ENCODE data around the gene FMO4.
"Not testable (repeated sequence)": the region's sequence is repeated elsewhere in the genome, so short reads cannot be mapped to it uniquely, and the experiment has no call there.

Gene FMO4

GRCh38 chr1:171339345-171339744, 25.4 kb downstream of the FMO4 start:
- DNase-seq: not testable (repeated sequence)

- DNase-seq: no peak
Measured at GRCh38 chr1:171343727-171344472, 29.9 kb downstream of the FMO4 start.

GRCh38 chr1:171344473-171344820, 30.5 kb downstream of the FMO4 start:
- no peak for DNase-seq

GRCh38 chr1:171345536-171345935, 31.6 kb downstream of the FMO4 start:
- no peak for DNase-seq

GRCh38 chr1:171346881-171347280, 32.9 kb downstream of the FMO4 start:
- no peak for DNase-seq

GRCh38 chr1:171350594-171350993, 36.6 kb downstream of the FMO4 start:
- no peak for DNase-seq

GRCh38 chr1:171351961-171352360, 38.0 kb downstream of the FMO4 start:
- DNase-seq: no peak

- DNase-seq: no peak
Measured at GRCh38 chr1:171352554-171352953, 38.6 kb downstream of the FMO4 start.

GRCh38 chr1:171355727-171356126, 41.7 kb downstream of the FMO4 start:
- no peak for DNase-seq

GRCh38 chr1:171357179-171357578, 43.2 kb downstream of the FMO4 start:
- DNase-seq: no peak

- not testable (repeated sequence) for DNase-seq
Measured at GRCh38 chr1:171359355-171359648, 45.3 kb downstream of the FMO4 start.

- not testable (repeated sequence) for DNase-seq
Measured at GRCh38 chr1:171359731-171360527, 45.9 kb downstream of the FMO4 start.

GRCh38 chr1:171366085-171366484, 52.1 kb downstream of the FMO4 start:
- no peak for DNase-seq

- no peak for DNase-seq
Measured at GRCh38 chr1:171366816-171367215, 52.8 kb downstream of the FMO4 start.

GRCh38 chr1:171367436-171367835, 53.5 kb downstream of the FMO4 start:
- DNase-seq: no peak

GRCh38 chr1:171372418-171373084, 58.6 kb downstream of the FMO4 start:
- DNase-seq: no peak

GRCh38 chr1:171373357-171374122, 59.6 kb downstream of the FMO4 start:
- not testable (repeated sequence) for DNase-seq

GRCh38 chr1:171379846-171380245, 65.9 kb downstream of the FMO4 start:
- no peak for DNase-seq

- no peak for DNase-seq
Measured at GRCh38 chr1:171381866-171382210, 67.9 kb downstream of the FMO4 start.

GRCh38 chr1:171384496-171384895, 70.5 kb downstream of the FMO4 start:
- DNase-seq: no peak

GRCh38 chr1:171389171-171389570, 75.2 kb downstream of the FMO4 start:
- DNase-seq: no peak

GRCh38 chr1:171390740-171391139, 76.8 kb downstream of the FMO4 start:
- not testable (repeated sequence) for DNase-seq
